PFSK-1 (cell line): ENCODE measurements around the gene RNF217.

Source experiments
- POLR2AphosphoS5 ChIP-seq: IDR thresholded peaks from 2 replicates; pipeline ENCODE4 v1.6.1; 2012; ENCODE audit warnings: low read depth, mild to moderate bottlenecking, control low read depth, low read length, moderate library complexity
- REST ChIP-seq, 2 experiments: IDR thresholded peaks; 2 replicates each; pipeline versions ENCODE4 v1.6.1 to v1.8.0; 2011 to 2012; ENCODE audit warnings: low read depth in 2 of 2, low read length in 2 of 2, control low read depth in 1 of 2, inconsistent platforms in 1 of 2, mild to moderate bottlenecking in 1 of 2, moderate library complexity in 1 of 2; ENCODE audit not compliant: insufficient read depth in 1 of 2
- SIN3A ChIP-seq: IDR thresholded peaks from 2 replicates; pipeline ENCODE4 v1.6.1; 2012; ENCODE audit warnings: mild to moderate bottlenecking, low read length, moderate library complexity, borderline replicate concordance; ENCODE audit not compliant: insufficient read depth
- TAF1 ChIP-seq: IDR thresholded peaks from 2 replicates; pipeline ENCODE4 v1.6.1; 2012; ENCODE audit warnings: low read length, control low read depth, borderline replicate concordance; ENCODE audit not compliant: insufficient read depth

GRCh38 chr6:125001684-125002405 is 39.6 kb downstream of the RNF217 start:
- TF ChIP-seq SIN3A (no peak), POLR2AphosphoS5 (no peak), REST (IDR thresholded peaks at IDR 0.05; ENCODE audit: insufficient read depth in 1 of 2, low read depth in 2 of 2, low read length in 2 of 2) (no peak), TAF1 (no peak)
